DOHH2 (cell line): ENCODE measurements around the gene RBFOX1.

Experiments
- CTCF ChIP-seq: fragments of 200-600 bp; sonication (generic); IDR thresholded peaks from one replicate; pipeline ENCODE4 v1.5.1; 2014; ENCODE audit warnings: antibody characterized with exemption, mild to moderate bottlenecking, low read depth, low read length; ENCODE audit not compliant: poor library complexity, severe bottlenecking
- EZH2phosphoT487 ChIP-seq: fragments of 200-600 bp; sonication (generic); IDR thresholded peaks from 2 replicates; pipeline ENCODE4 v1.6.1; 2017; ENCODE audit warnings: borderline replicate concordance, mild to moderate bottlenecking, antibody characterized with exemption, low read length, moderate library complexity, mixed read lengths

- no peak for TF ChIP-seq CTCF
- TF ChIP-seq EZH2phosphoT487: no peak
Measured at GRCh38 chr16:7439518-7439917, 106.9 kb downstream of the RBFOX1 start.
